T1000 (cell line): ENCODE data around the gene CCDC40.

Source experiments
- DNase-seq: peaks from one replicate; lab custom pipeline; 2025; ENCODE audit warnings: mixed read lengths; lab: John Stamatoyannopoulos, UW

The CCDC40 gene

GRCh38 chr17:80141463-80142165 is 105.2 kb downstream of the CCDC40 start:
- no peak for DNase-seq

- no peak for DNase-seq
These were observed 106.5 kb downstream of the CCDC40 start for GRCh38 chr17:80142929-80143328.

GRCh38 chr17:80145076-80146075 is 108.9 kb downstream of the CCDC40 start:
- DNase-seq = no peak

- DNase-seq = no peak
These were observed 109.9 kb downstream of the CCDC40 start for GRCh38 chr17:80146121-80147034.

GRCh38 chr17:80147035-80147822 is 110.8 kb downstream of the CCDC40 start, which contains the start of gene EIF4A3:
TSS of gene EIF4A3 (minus strand) at chr17:80147128. CDS start at chr17:80146961, 167 bp downstream.
- DNase-seq = peak; percentile 99
